GOT3 (cell line): ENCODE results near the gene CHST15.

Experiments
- DNase-seq: peaks from one replicate; lab custom pipeline; 2025; ENCODE audit warnings: mixed read lengths; lab: John Stamatoyannopoulos, UW

The CHST15 gene

DNA sequence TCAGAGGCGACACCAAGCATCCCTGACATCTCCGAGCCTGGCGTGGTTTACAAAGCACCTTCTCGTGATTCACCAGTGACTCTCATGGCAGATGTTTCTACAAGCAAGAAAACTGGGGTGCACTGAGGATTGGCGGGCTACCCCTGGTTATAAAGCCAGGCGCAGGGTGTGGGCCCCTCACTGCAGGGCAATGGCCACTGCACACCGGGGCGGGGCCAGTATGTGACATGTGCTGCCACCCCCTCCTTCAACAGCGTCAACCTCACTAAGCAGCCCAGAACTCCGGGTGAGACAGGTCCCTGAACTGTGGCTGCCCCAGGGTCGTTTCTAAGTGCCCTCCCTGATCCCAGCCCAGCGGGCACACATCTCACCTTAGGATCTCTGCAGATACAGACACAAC lies 63.8 kb downstream of the CHST15 start:
- no peak for DNase-seq

DNA sequence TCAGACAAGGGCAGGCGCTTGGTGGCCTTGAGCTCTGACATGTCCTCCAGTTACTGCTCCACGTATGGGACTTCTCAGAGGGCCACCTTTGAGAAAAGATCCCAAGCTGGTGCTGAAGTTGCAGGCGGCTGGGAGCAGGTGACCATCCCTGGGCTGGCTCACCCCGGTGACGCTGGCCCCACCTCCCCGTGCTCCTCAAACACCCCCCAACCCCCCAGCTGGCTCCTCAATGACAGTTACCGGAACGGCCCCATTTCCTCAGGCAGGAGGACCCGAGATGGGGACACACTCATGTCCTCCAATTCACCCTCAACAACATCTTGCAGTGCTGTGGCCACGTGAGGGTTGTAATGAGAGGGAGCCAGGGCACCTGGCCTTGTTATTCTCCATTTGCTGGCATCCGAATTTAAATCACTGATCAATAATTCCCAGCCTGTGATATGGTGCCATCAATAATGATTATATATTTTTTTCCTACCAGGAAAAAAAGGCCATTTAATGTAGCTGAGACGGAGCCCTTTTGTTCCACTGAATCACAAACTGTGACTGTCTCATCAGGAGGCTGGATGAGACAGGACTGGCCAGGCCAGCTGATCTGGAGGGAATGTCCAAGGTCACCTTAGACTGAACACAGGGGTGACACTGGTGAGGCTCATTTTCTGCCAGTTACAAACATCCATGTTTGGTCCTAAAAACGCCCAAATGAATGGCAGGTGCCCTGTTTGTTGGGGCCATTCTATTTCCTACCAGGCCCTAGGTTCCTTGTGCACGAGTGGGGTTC lies 64.5 kb downstream of the CHST15 start:
- DNase-seq = no peak

DNA sequence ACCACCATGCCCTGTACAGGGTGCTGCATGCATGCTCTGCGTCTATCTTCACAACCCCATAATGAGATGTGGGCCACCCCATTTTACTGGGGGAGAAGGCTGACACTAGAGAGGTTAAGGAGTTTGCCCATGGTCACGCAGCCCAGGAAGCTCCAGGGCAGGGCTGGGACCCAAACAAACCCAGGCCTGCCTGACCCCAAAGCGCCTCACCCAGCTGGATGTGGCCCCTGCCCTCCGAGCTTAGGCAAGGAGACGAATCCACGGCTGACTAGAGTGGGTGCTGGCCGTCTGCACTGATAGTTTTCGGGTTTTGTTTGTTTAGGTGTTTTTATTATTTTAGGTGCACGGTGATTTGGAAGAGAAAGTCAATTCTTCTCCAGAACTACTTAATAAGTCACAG lies 65.7 kb downstream of the CHST15 start:
- no peak for DNase-seq

DNA sequence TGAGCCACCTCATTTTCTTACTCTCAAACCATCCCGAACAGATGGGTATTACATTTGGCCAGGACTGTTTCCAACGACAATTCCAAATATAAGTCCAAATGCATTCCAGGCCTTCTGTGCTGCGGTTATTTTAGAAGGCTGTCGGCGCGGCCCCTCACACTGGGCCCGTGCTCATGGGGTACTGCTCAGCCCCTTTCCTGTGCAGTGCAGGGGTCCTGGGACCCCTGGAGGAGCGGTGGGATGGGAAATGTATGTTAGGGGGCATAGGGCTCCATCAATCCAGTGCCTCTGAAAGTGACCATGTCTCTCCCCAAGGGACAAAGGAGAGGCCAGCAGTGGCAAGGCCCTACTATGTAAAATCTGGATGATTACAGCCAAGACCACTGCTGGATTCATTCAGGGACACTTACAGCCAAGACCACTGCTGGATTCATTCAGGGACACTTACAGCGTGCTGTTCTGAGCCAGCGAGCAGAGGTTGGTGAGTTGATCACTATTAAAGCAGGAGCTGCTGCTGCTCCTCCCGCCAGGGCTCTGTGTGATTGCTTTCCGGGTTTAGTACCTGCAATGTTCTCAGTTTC lies 66.3 kb downstream of the CHST15 start:
- no peak for DNase-seq

DNA sequence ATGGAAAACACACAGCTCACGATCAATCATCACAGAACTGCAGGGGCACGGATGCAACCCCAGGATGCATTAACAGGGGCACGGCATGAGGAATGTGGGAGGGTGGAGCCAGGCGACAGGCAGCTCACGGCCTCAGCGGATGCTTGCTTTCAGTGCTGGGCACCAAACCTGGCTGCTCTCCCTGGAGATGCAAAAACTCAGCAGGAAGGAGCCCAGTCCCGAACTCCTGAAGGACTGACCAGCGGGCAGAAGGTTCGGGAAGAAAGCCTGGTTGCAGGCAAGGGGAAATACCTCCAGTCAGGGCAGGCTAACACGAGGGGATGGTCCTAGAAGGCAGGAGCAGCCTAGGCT lies 66.8 kb downstream of the CHST15 start:
- DNase-seq = no peak

DNA sequence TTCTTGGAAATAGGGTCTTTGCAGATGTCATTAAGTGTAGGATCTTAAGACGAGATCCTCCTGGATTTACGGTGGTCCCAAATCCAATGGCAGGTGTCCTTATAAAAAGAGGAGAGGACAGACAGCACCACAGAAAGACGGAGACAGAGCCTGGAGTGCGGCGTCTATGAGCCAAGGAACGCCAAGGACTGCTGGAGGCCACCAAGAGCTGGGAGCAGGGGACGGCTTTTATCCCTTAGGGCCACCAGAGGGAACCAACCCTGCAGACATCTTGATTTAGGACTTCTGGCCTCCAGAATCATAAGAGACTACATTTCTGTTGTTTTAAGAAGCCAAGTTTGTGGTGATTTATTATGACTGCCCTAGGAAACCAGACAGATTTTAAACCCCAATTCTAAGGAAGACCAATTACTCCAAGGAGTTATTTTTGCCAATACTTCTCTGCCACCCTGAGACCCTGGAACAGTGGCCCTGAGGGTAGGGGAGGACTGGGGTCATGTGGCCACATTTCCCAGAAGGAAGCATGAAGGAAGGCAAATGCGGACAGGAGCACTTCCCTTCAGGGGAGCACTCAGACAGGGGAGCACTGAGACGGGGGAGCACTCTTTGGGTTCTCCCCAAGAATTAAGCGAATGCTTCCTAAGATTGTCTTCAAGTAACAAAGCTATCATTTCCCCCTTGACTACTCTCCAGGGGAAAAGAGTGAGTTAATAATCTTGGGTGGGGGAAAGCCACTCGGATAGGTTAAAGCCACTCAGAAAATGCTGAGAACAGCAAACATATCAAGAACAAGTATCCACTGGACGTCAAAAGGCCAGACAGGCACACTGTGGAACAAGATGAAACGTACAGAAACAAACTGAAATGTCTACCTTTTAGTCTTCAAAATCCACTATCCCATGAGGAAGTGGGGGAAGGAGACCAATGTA lies 67.5 kb downstream of the CHST15 start:
- DNase-seq = no peak

DNA sequence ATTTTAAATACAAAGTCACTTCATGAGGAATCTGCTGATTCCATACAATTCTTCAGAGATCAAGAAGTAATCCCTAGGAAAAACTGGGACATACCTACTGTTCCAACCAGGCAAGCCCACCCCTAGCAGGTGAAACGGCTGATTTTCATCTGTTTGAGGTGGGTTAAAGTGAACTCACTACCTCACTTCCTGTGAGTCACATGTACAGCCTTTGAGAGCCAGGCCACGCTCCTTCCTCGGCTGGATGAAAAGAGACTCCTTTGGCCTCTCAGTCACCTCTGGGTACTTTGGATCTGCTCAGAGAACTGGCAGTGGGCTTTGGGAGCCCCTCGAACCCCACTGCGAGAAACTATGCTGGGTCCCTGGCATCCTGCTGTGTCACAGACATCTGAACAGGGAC lies 68.2 kb downstream of the CHST15 start:
- no peak for DNase-seq

DNA sequence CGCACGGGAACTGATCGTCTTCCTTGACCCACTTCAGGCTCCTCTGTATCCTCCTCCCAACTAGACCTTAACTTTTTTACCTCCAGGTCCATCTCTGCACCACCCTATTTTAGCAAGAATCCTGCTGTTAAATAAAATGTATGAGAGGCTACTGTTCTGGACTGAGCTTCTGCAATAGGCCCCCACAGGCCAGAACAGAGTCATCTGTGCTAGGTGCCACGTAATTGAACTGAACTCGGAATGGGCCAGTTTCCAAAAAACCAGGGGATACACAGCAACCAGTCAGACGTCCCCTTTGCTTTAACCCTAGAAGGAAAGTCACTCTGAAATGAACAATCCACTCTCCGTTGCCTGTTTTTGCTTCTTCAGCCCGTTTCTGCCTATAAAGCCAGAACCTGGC lies 71.3 kb downstream of the CHST15 start:
- DNase-seq = no peak

DNA sequence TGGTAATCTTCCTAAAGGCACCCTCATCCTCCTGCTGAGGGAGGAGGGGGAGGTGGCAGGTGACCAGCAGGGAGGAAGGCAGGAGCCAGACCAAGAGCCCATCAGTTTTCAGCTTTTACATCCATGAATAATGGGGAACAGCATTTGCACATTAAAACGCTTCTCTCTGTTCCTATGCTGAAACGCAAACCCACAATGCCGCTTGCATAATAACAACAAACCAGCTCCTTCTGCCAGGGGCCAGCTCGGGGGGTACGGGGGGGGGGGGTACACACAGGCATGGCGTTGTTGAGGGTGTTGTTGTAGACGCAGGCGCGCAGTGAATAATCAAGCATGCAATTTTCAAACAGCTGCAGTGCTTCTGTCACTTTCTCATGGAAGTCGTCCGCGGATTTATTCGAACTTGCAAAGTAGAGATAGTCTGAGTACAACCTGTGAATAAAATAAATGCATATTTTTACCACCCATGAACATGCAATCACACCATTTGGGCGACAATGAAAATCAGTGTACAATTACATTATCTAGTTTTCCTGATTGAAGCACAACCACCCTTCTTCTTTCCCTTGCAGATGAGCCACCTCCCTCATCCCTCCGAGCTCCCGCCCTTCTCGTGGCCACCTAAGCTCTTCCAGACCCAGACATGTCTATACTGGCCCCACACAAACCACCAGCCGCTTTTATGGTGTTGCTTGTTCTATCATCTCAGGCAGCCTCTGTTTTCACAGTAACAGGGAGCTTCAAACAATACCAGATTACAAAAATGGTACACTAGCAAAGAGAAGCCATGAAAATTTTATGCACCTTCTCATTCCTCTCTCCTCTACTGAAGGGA lies 72.2 kb downstream of the CHST15 start:
- DNase-seq = no peak

DNA sequence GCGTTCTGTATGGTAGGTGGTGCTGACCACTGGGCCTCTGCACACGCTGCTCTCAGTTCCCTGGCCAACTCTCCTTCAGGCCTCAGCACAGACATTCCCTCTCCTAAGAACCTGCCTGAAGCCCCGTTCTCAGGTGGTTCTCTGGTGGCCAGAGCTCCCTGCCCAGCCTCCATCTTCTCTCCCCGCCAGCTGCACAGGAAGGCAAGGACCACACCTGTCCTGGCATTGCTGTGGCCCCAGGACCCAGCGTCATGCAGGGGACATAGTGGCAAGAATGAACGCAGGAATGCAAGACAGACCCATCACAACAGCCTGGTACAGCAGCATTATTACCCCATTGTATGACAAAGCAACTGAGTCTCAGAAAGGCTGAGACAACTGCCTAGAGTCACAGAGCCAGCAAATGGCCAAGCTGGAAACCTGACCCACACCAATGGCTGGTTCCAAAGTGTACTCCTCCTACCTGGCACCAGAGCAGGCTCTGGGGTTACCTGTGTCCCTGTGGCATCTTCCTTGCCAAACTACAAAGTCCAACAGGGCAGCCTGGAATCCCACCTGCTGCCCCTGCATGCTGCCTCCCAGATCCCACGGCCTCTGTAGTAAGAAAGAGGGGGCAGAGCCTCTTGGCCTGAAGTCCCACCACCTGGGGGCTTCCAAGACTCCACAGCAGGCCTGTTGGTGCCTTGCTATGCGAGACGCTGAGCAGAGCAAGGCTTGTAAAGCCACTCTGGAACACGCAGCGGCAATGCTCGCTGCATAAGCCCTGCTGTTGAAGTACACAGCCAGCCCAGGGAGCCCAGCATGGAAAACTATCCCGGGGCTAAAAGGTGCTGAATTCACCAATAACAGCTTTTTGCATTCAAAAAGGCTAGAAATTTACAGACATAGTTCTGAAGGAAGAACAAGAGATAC lies 73.3 kb downstream of the CHST15 start:
- DNase-seq = no peak

DNA sequence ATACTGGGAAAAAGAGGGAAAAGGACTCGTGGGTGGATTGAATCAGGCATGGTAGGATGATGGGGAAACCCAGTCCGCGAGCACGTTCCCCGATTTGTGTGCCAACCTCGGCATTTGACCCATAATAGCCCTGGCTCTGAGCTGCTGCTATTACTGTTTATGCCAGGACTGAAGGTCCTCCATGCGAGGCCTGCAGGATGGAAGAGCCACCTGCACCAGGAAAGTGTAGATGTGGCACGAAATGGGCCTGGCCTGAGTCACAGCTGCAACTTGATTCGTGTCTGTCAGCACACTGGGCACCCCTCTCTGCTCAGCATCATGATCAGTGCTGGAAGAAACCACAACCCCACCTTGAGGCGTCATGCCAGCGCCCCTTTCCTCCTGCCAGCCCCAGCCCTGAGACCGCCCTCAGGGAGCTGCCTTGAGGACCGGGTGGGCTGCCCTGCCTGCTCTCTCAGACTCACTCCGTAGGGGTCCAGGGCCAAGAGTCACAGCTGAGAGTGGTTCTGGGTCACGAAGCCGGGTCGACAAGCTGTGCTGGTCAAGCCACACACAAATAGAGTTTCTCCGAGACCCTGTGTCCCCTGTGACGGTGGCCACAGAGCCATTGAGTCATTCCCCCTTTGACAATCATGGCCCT lies 74.4 kb downstream of the CHST15 start:
- DNase-seq = no peak

DNA sequence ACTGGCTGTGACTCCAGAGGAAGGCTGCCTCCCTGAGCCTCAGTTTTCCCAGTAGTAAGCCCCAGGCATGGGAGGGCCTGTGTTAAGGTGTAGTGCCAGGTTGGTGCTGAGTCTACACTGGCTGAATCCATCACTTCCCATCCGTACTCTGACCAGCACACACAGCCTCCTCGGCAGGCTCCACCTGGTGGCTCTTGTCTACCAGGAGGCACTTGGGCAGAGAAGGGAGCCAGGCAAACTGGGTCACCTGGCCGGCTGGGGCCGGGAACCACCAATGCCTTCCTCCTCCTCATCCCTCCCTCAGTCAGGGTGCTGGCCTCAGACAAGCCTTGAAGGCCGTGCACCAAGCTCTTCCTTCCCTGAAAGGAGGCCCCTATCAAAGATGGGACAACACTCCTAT lies 75.7 kb downstream of the CHST15 start:
- DNase-seq = no peak

DNA sequence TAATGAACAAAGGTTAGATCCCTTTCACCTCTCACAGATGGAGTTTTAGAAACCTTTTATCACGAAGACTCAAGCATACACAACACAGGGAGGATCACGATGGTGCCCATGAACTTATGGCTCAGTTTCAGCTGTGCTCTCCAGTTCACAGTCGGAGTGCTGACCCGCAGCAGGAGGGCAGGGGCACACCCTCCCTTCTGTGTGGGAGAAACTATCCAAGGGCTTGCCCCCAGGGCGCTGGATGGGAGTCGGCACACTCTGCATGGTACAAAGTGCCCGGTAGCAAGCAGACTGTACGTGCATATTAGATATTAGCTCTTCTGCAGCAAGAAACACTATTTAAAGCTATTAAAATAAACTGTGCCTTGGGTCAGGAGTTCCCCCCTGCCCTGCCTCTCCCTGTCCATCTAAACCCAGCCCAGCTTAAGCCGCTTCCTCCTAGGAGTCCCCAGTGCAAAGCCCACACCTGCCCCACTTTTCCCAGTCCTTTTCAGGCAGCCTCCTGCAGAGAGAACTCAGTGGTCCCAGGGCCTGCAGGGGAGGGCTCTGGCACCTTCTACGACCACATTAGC lies 76.5 kb downstream of the CHST15 start:
- DNase-seq = no peak

DNA sequence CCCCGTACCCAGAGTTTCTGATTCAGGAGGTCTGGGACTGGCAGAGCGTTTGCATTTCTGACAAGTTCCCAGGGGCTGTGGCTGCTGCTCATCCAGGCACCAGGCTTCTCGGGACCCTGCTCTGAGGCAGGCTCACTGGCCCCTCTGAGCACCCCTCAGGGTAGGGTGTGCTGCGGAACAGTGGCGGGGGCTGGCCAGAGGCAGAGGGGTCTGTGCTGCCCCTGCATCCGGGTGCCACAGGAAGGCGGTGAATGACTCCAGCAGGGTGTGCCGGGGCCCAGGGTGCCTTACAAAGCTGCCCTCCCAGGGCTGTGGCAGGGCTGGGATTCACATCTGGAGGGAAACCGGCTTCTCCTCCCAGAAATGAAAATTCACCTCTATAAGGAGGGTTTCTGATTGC lies 77.4 kb downstream of the CHST15 start:
- no peak for DNase-seq

DNA sequence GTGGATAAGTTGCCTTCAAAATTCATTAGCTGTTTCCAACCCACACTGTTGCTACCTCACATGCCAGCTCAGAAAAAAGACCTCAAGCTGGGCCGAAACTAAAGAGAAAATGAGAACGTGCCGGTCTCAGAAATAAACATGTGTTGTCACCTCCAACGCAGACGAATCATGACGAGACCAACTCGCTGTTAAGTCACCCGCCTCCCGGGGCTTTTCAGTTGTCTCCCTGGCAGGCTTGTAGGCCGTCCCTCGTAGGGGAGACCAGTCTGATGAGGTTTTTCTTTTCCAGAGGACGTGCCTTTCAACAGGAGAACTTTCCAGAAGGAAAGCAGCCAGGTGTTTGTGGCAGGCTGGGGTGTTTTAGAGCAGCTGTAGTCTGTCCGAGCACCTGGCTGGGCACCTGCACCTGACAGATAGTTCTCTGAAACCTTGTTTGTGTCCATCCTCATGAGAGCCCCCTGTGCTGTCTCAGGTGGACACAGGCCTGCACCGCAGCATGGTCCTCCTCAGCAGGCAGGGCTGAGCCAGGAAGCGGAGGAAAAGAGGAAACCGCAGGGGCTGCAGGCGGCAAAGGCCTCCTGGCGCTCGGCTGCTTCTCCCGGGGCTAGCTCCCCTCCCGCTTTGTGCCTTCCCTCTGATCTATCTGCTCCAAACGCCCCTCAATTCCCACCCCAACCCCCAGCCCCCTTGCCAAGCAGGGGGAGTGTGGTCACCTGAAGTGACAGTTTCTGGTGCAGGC lies 78.8 kb downstream of the CHST15 start:
- DNase-seq = no peak

DNA sequence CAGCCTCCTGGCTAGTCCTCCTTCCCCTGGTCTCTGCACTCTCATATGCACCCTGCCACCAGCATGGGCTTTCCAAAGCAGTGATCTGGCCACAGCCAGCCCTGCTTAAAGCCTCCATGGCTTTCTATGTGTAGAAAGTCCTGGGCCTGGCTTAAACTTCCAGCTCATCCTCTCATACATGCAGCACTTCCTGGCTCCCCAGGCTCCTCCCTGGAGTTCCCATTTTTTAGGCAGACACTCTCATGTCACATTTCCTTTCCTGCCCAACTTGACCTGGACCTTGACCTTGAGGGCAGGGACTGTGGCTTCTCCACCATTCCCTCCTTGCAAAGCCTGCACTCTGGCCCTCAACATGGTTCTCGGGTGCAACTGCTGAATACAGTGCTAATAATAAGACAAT lies 79.5 kb downstream of the CHST15 start:
- DNase-seq = no peak

DNA sequence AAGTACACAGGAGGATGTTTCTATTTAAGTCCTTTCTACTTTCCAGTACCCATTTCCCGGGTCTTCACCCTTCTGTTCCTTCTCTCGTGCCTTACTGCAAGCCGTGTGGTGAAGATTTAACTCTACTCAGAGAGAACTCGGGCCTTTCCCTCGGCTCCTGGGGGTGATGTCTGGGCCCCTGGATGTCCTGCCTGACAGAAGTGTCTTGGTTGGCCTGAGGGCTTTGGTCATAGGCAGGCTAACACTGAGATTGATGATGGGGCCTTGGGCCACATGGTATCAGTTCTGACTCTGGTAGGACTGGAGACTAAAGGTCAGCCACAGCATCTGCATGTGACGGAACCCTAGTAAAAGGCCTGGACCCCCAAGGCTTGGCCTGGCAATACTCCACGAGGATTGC lies 80.4 kb downstream of the CHST15 start:
- DNase-seq = no peak

DNA sequence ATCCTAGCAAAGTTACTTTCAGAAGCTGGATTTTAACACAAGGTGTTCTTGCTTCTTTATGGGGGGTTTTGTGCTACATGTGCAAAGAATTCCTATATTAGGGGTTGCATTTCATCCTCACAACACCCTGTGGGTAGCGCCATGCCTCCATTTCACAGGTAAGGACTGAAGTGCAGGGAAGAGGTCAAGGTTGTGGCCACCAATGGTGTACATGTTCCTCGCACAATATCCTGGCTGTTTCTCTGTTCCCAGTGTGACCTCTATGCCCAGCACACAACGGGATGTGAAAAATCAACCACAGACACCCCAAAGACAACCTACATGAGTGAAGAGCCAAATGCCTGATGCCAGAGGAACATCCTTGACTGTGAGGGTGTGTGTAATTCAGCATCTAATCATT lies 80.8 kb downstream of the CHST15 start:
- DNase-seq = no peak

DNA sequence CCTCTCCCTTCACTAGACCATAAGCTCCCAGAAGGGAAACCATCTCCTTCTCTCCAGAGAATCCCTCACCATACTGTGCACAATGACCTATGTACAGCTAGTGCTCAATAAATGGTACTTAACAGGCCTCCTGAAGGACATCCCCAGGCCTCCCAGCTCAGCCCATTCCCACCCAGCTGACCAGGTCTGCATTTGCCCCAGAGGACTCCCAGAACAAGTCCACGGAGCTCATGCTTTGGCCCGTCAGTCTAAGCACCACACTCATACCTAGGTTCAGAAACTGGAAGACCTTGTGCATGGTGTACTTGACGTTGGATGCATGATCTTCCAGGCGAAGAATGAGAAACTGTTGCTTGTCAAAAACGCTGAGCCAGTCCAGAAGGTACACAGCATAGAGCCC lies 81.3 kb downstream of the CHST15 start:
- no peak for DNase-seq

DNA sequence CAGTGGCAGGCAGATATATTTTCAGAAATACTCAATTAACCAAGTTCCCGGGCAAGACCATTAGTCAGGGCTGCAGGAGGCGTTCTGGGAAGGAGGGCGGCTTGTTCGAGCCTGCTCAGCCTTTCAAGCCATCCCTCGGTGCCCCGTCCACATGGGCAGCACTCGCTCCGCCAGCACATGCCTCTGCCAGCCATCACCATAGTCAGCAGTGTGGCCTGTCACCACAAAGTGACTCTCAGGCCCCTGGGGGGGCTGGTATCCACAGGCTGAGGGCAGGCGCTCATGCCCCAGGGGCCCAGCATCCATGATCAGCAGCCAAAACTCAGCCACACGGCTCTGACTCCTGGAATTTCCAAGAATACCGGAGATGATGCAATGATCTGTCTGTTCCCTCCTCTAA lies 81.9 kb downstream of the CHST15 start:
- DNase-seq = no peak
